Endothelial cell of umbilical vein (primary cell): ENCODE data around the gene NECAB2. TPM values are rescaled to one million over a fixed set of nuclear protein-coding genes. Genes with fewer than 3 reads are reported as not detected.

Experiments
- BruUV-seq: library from RNA; stranded (reverse); fragments of 400-500 nt; replicated peaks from 2 replicates; lab custom pipeline; 2021; lab: Mats Ljungman, UMichigan
- CTCF ChIA-PET: fragments of 300-600, 350-600 bp; sonication (Branson Sonifier 250); formaldehyde crosslinking; loops from one replicate; lab custom pipeline; 2021; ENCODE audit warnings: antibody characterized with exemption, inconsistent platforms; lab: Charles Lee
- POLR2A ChIA-PET: fragments of 300-600, 350-600 bp; sonication (Branson Sonifier 250); formaldehyde crosslinking; loops from one replicate; lab custom pipeline; 2021; ENCODE audit warnings: antibody characterized with exemption, inconsistent platforms; lab: Charles Lee
- DNase-seq: peaks from one replicate; pipeline ENCODE4 v3.0.0-alpha.2; 2011; ENCODE audit warnings: low read depth, low spot score
- FAIRE-seq: peaks from 2 replicates; lab custom pipeline; 2011; peaks lifted over from hg19 to GRCh38; lab: Jason Lieb, UNC
- H2AFZ ChIP-seq: 2 replicates; pipeline ENCODE4 v1.6.0; 2012; ENCODE audit warnings: low read depth, low read length, control low read depth, inconsistent platforms
- H3K27ac ChIP-seq: 2 replicates; pipeline ENCODE4 v1.5.1; 2011; ENCODE audit warnings: low read depth, mild to moderate bottlenecking, control low read depth, low read length, moderate library complexity; ENCODE audit not compliant: insufficient read depth
- H3K27me3 ChIP-seq, 2 experiments: 2 replicates each; pipeline versions ENCODE4 v1.6.0 to v1.6.1; 2011; ENCODE audit warnings: low read length in 2 of 2, mixed read lengths in 1 of 2; ENCODE audit not compliant: control insufficient read depth in 2 of 2, insufficient read depth in 2 of 2
- H3K36me3 ChIP-seq, 2 experiments: 2 replicates in 1 of 2; 3 replicates in 1 of 2; pipeline ENCODE4 v1.5.1; 2011; ENCODE audit warnings: low read length in 2 of 2, mild to moderate bottlenecking in 1 of 2, moderate library complexity in 1 of 2; ENCODE audit not compliant: control insufficient read depth in 2 of 2, insufficient read depth in 2 of 2; ENCODE audit errors: extremely low read depth in 1 of 2
- H3K4me1 ChIP-seq: 3 replicates; pipeline ENCODE4 v1.5.1; 2011; ENCODE audit warnings: mild to moderate bottlenecking, low read length; ENCODE audit not compliant: control insufficient read depth, insufficient read depth; ENCODE audit errors: extremely low read depth
- H3K4me2 ChIP-seq: 2 replicates; pipeline ENCODE4 v1.6.1; 2011; ENCODE audit warnings: low read length, control low read depth, mixed read lengths; ENCODE audit not compliant: insufficient read depth
- H3K4me3 ChIP-seq, 3 experiments: fragments of 200-600 bp in 1 of 3; sonication (generic), shearing (Covaris generic) in 1 of 3; replicated peaks in 1 of 3; 2 replicates each; pipeline ENCODE4 v1.5.1; 2011 to 2016; ENCODE audit warnings: control low read depth in 3 of 3, low read length in 3 of 3, mild to moderate bottlenecking in 2 of 3, inconsistent platforms in 1 of 3, low read depth in 1 of 3, moderate library complexity in 1 of 3; ENCODE audit not compliant: insufficient read depth in 1 of 3
- H3K79me2 ChIP-seq: 2 replicates; pipeline ENCODE4 v1.6.0; 2012; ENCODE audit warnings: low read length, inconsistent platforms; ENCODE audit not compliant: control insufficient read depth, insufficient read depth
- H3K9ac ChIP-seq: replicated peaks from 2 replicates; pipeline ENCODE3; 2011; ENCODE audit warnings: low read length, control low read depth; ENCODE audit not compliant: insufficient read depth; ENCODE audit errors: extremely low read depth
- H3K9me1 ChIP-seq: replicated peaks from 3 replicates; pipeline ENCODE4 v1.6.0; 2011; ENCODE audit warnings: mild to moderate bottlenecking, low read length; ENCODE audit not compliant: control insufficient read depth, insufficient read depth; ENCODE audit errors: extremely low read depth
- H3K9me3 ChIP-seq: replicated peaks from 2 replicates; pipeline ENCODE4 v1.5.1; 2012; ENCODE audit warnings: low read length, inconsistent platforms; ENCODE audit not compliant: control insufficient read depth, insufficient read depth
- H4K20me1 ChIP-seq: replicated peaks from 2 replicates; pipeline ENCODE3; 2011; ENCODE audit warnings: mild to moderate bottlenecking, low read length; ENCODE audit not compliant: control insufficient read depth, insufficient read depth; ENCODE audit errors: extremely low read depth
- EZH2 ChIP-seq: IDR thresholded peaks from 2 replicates; pipeline ENCODE4 v1.6.1; 2012; ENCODE audit warnings: borderline replicate concordance, low read depth, mild to moderate bottlenecking, moderate library complexity, low read length, inconsistent platforms; ENCODE audit not compliant: severe bottlenecking
- FOS ChIP-seq: IDR thresholded peaks from 2 replicates; pipeline ENCODE4 v1.6.1; 2011; ENCODE audit warnings: mild to moderate bottlenecking, low read length, moderate library complexity, borderline replicate concordance; ENCODE audit not compliant: insufficient read depth
- GATA2 ChIP-seq: IDR thresholded peaks from 2 replicates; pipeline ENCODE4 v1.7.0; 2011; ENCODE audit warnings: low read depth, mild to moderate bottlenecking, moderate library complexity, mixed read lengths, low read length; ENCODE audit not compliant: insufficient read length, insufficient read depth
- JUN ChIP-seq: IDR thresholded peaks from 2 replicates; pipeline ENCODE4 v1.6.1; 2011; ENCODE audit warnings: borderline replicate concordance, low read depth; ENCODE audit not compliant: insufficient read length, insufficient read depth
- MYC ChIP-seq: IDR thresholded peaks from one replicate; pipeline ENCODE4 v1.6.1; 2011; ENCODE audit warnings: mild to moderate bottlenecking, low read depth, low read length
- POLR2A ChIP-seq: IDR thresholded peaks from 2 replicates; pipeline ENCODE4 v1.6.1; 2012; ENCODE audit warnings: low read depth, mild to moderate bottlenecking, control low read depth, low read length
- POLR2AphosphoS5 ChIP-seq: IDR thresholded peaks from 2 replicates; pipeline ENCODE4 v1.6.1; 2012; ENCODE audit warnings: low read depth, mild to moderate bottlenecking, control low read depth, low read length, moderate library complexity; ENCODE audit not compliant: insufficient read depth
- dilution Hi-C: fragments of 300-500 bp; cut with MboI; formaldehyde crosslinking; loops from one replicate; pipeline ENCODE4 v1.15.0; 2019; ENCODE audit warnings: low sequenced_read_pairs; ENCODE audit not compliant: extremely low pct_ligation_motif_present
- intact Hi-C: fragments of 100-400 bp; cut with micrococcal nuclease; formaldehyde crosslinking; loops from one replicate; pipeline ENCODE4 v1.10.0; 2022
- polyA plus RNA-seq, 4 experiments: library from polyadenylated mRNA; depleted of rRNA in 3 of 4; stranded (reverse) in 3 of 4; unstranded in 1 of 4; fragments of >200 nt; gene quantifications; 2 replicates each; pipeline versions ENCODE4 v1.2.1 to v1.2.3, GENCODE V29; 2011 to 2012; ENCODE audit warnings: missing spikeins in 1 of 4
- total RNA-seq: library from RNA; stranded (reverse); gene quantifications from 2 replicates; pipeline ENCODE4 v1.2.3, GENCODE V29; 2021
- TF ChIP-seq, protein P1 (sequence below), 2 donors: IDR thresholded peaks; 1 replicate in 1 of 2; 2 replicates in 1 of 2; pipeline ENCODE4 v1.5.1; 2011; ENCODE audit warnings: low read length in 2 of 2, mild to moderate bottlenecking in 2 of 2, moderate library complexity in 2 of 2, control low read depth in 1 of 2, inconsistent platforms in 1 of 2, low read depth in 1 of 2; ENCODE audit not compliant: insufficient read depth in 1 of 2; ENCODE audit errors: extremely low read depth in 1 of 2
- TF ChIP-seq, protein P2 (sequence below): IDR thresholded peaks from 2 replicates; pipeline ENCODE4 v1.6.1; 2011; ENCODE audit not compliant: insufficient read depth, insufficient read length

The NECAB2 gene
- total and polyA plus RNA-seq, 2 donors (not counting 3 experiments of a cell fraction or from before 2014, with no cell fraction given), result 0.26 to 0.31 TPM

DNA sequence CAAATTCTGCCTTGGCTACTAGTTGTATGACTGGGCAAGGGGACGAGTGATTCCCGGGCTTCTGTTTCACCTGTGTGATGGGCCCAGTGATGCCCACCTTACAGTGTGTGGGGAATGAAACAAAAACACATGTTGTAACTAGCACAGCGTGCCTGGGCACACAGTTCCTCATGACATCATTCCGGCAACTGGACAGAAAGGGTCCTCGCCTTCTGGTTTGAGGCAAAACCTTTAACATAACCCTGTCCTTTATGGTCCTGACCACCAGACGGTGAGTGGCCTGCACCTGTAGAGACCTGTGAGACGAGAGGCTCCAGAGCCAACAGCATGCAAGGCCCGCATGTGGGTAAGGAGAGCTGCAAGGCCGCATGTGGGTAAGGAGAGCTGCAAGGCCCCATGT lies 82.3 kb downstream of the NECAB2 start:
- CTCF ChIA-PET, result interaction anchor here (1.1 to 1.7 kb wide), 2 partner anchors 13 to 94 kb away, joined by 3 to 6 read pairs; no protein-coding TSS in a partner anchor
- H2AFZ ChIP-seq, result no peak overlapping the region
- H3K4me3 ChIP-seq, result no peak overlapping the region
- no peak overlapping the region for H3K9ac ChIP-seq
- FAIRE-seq (no peak), DNase-seq (no peak)
- H3K27me3 ChIP-seq, result no peaks in the 10 kb centered on the region
- dilution Hi-C loops (no loop called here), intact Hi-C loops (no loop called here)
- H3K4me1 ChIP-seq, result no peaks in the 10 kb centered on the region
- no peak overlapping the region for H3K27ac ChIP-seq
- H3K9me1 ChIP-seq, result no peaks in the 10 kb centered on the region
- no peak overlapping the region for H3K4me2 ChIP-seq
- TF ChIP-seq, protein P1, sequence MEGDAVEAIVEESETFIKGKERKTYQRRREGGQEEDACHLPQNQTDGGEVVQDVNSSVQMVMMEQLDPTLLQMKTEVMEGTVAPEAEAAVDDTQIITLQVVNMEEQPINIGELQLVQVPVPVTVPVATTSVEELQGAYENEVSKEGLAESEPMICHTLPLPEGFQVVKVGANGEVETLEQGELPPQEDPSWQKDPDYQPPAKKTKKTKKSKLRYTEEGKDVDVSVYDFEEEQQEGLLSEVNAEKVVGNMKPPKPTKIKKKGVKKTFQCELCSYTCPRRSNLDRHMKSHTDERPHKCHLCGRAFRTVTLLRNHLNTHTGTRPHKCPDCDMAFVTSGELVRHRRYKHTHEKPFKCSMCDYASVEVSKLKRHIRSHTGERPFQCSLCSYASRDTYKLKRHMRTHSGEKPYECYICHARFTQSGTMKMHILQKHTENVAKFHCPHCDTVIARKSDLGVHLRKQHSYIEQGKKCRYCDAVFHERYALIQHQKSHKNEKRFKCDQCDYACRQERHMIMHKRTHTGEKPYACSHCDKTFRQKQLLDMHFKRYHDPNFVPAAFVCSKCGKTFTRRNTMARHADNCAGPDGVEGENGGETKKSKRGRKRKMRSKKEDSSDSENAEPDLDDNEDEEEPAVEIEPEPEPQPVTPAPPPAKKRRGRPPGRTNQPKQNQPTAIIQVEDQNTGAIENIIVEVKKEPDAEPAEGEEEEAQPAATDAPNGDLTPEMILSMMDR (IDR thresholded peaks at IDR 0.05; ENCODE audit: extremely low read depth in 1 of 2, insufficient read depth in 1 of 2, low read depth in 1 of 2, low read length in 2 of 2), result no peak
- TF ChIP-seq POLR2A (no peak), JUN (no peak), MYC (no peak), POLR2AphosphoS5 (no peak), EZH2 (no peak), FOS (no peak), GATA2 (no peak)
- TF ChIP-seq, protein P2, sequence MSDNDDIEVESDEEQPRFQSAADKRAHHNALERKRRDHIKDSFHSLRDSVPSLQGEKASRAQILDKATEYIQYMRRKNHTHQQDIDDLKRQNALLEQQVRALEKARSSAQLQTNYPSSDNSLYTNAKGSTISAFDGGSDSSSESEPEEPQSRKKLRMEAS, result no peak
- H3K36me3 ChIP-seq, result peaks cover 3 to 24% of the 10 kb centered on the region in 2 experiments
- POLR2A ChIA-PET, result no interaction called here
- no peaks in the 10 kb centered on the region for H3K79me2 ChIP-seq
- no peaks in the 10 kb centered on the region for H4K20me1 ChIP-seq
- H3K9me3 ChIP-seq, result no peaks in the 10 kb centered on the region
- no TSS peak for BruUV-seq
